GM12864 (cell line): ENCODE data around the gene SULT4A1.
A peak's percentile ranks its signal among the peaks of the same experiment; 100 is the strongest.

Experiments
- DNase-seq: peaks from one replicate; pipeline ENCODE4 v3.0.0-alpha.2; 2011; ENCODE audit warnings: low read depth
- H3K4me3 ChIP-seq: 2 replicates; pipeline ENCODE4 v1.5.1; 2011; ENCODE audit warnings: mild to moderate bottlenecking, low read depth, low read length, control low read depth
- TF ChIP-seq, protein P1 (sequence below): IDR thresholded peaks from 2 replicates; pipeline ENCODE4 v1.5.1; 2011; ENCODE audit warnings: low read depth, mild to moderate bottlenecking, moderate library complexity, low read length, control low read depth, inconsistent platforms; ENCODE audit errors: missing control alignments

The SULT4A1 gene

DNA sequence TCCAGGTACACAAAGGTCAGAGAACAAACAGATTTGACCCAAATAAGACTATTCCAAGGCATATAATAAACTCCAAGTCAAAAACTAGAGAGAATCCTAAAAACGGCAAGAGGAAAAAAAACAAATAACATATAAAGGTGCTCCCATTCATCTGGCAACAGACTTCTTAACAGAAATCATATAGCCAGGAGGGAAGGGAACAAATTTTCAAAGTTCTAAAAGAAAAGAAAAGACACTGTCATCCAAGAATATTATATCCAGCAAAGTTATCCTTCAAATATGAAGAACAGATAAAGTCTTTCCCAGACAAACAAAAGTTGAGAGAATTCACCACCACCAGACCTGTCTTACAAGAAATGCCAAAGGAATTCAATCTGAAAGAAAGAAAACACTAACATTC is 61.3 kb downstream of the SULT4A1 start:
- H3K4me3 ChIP-seq, result no peak overlapping the region
- TF ChIP-seq, protein P1, sequence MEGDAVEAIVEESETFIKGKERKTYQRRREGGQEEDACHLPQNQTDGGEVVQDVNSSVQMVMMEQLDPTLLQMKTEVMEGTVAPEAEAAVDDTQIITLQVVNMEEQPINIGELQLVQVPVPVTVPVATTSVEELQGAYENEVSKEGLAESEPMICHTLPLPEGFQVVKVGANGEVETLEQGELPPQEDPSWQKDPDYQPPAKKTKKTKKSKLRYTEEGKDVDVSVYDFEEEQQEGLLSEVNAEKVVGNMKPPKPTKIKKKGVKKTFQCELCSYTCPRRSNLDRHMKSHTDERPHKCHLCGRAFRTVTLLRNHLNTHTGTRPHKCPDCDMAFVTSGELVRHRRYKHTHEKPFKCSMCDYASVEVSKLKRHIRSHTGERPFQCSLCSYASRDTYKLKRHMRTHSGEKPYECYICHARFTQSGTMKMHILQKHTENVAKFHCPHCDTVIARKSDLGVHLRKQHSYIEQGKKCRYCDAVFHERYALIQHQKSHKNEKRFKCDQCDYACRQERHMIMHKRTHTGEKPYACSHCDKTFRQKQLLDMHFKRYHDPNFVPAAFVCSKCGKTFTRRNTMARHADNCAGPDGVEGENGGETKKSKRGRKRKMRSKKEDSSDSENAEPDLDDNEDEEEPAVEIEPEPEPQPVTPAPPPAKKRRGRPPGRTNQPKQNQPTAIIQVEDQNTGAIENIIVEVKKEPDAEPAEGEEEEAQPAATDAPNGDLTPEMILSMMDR, result no peak
- DNase-seq, result no peak

DNA sequence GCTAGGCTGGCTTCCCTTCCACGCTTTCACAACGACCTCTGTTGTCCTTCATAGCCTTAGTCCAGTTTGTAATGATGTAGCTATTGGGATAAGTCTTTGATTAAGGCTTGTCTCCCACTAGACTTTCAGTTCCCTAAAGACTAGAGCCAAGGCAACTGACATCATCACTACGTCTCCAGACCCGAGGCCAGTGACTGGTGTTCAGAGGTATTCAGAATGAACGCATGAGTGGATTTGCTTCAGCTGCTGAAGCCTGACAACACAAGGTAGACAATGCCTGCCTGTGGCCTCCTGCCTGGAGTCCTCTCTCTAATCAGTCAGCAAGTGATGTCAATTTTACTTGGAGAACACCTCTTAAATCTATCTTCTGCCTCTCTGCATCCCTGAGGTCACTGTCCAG is 63.8 kb downstream of the SULT4A1 start:
- H3K4me3 ChIP-seq, result no peak overlapping the region
- peak; percentile 53 for DNase-seq
- TF ChIP-seq, protein P1, result no peak

DNA sequence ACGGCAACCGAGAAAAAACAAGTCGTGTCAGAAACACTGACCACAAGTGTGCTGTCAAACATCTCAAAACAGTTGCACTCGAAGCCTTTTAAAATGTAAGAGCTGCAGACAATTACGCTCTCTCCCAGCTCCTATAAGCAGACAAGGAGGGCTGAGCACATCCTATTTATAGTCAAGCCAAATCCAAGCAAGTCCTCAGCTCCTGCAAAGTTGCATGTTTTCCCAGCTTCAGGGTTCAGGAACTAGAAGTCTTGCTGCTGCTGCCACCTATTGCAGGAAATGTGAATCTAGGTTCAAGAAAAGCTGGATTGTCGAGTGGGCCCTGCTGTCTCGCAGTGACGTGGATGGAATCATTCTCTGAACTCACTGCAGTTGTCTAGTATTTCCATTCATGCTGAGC is 65.7 kb downstream of the SULT4A1 start:
- DNase-seq, result no peak
- TF ChIP-seq, protein P1, result no peak
- no peak overlapping the region for H3K4me3 ChIP-seq

DNA sequence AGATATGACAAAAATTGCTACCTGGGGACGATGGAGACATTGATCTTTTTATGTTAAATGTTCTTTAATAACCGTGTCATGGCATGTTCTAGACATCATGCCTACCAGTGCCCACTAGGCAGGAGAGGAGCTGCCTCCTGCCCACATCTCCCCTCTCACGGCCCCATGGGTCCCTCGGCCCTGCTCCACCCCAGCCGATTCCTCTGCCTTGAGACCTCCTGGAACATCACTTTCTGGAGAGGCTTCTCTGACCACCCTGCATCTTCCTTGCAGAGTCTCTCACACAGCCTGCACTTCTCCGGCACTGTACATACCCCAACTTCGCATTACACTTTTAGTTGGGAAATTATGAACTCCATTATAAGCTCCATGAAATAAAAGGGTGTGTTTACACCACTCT is 67.0 kb downstream of the SULT4A1 start:
- no peak for DNase-seq
- TF ChIP-seq, protein P1, result no peak
- no peak overlapping the region for H3K4me3 ChIP-seq

DNA sequence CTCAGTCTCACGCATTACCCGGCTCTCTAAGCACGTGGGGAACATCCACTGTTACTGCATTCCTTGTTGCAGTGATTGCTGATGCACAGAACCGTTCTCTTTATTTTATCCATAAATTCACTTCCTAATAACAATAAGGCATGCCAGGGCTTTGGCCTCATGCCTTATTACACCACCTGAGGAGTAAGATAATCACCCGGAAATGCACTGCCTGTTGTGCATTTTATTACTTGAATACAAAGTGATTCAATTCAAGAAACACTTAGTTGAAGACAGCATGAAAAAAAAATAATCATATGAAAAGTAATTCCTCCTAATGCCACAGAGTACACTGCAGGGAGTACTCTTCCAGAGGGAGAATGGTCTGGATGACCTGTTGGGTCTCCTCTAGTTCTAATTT is 69.4 kb downstream of the SULT4A1 start:
- TF ChIP-seq, protein P1, result no peak
- no peak overlapping the region for H3K4me3 ChIP-seq
- DNase-seq, result no peak

DNA sequence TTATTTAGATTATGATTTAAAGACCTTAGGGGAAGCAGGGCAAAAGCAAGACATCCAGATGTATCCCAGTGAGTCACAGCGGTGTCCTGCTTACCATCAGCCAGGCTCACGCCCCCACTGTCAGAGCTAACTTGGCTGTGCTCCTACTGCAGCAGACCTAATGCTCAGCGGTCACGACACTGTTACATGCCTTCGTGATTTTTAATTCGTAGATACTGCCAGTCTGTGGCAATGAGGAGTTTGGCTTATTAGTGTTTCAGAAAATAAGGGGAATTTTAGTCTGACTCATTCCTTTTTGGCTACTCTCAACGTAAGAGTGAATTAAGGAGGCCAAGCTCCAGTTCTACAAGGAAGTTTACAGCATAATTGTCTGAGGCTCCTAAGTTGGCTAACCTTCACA is 72.9 kb downstream of the SULT4A1 start:
- no peak for DNase-seq
- no peak overlapping the region for H3K4me3 ChIP-seq
- TF ChIP-seq, protein P1, result no peak

DNA sequence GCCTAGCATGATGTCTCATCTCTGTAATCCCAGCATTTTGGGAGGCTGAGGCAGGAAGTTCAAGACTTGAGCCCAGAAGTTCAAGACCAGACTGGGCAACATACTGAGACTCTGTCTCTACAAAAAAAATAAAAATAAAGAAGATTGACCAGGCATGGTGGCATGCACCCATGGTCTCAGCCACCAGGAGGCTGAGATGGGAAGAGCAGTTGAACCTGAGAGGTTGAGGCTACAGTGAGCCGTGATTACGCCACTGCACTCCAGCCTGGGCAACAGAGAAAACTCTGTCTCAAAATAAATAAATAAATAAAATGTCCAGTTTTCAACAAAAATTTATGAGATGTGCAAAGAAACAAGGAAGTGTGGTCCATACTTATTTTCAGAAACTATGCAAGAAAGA is 78.5 kb downstream of the SULT4A1 start:
- no peak for DNase-seq
- no peak overlapping the region for H3K4me3 ChIP-seq
- TF ChIP-seq, protein P1, result peak; percentile 16
